HG03565 (cell line): ENCODE data around the gene ARPP21.
"Not testable (repeated sequence)": the region's sequence is repeated elsewhere in the genome, so short reads cannot be mapped to it uniquely, and the experiment has no call there.

Experiments
- ATAC-seq: cut with Tn5 transposase; IDR thresholded peaks from one replicate; pipeline ENCODE4 v1.9.1; 2021; ENCODE audit warnings: mild to moderate bottlenecking, moderate library complexity; ENCODE audit not compliant: unreplicated experiment

ARPP21 gene

DNA sequence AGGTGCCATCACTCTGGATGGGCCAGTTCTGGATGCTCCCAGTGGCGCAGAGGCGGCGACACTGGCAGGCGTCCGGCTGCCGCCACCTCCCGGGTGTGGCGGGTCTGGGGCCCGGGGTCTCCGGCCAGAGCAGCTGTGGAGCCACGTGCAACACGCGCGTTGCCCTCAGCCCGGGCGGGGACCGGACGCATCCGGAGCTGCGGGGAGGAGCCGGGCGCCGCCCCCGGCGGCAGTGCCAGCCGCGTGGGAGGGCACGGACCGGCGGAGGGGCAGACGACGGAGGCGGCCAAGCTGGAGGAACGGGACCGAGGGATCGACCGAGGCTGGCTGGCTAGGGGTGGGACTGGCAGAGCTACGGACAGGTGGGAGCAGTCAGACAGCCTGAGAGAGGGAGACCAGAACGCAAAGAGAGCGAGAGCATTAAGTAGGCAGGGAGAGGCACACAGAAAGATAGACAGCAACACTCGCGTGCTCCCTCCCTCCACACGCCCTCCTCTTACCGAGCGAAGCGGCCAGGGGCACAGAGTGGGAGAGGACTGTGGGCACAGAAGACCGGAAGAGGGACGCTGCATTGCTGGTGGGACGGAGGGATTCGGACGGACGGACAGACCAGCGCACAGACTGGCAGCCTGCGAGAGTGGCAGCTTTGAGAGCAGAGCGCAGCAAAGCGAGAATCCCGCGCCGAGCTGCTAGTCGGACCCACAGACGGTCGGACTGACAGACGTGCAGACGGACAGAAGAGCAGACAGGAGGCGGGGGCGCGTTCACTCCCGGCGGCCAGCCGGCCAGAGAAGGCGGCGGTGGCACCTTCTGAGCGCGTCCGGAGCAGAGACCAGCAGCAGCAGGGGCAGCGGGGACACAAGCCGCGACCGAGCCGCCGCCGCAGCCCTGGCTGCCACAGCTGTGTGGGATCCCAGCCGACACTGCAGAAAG lies at the start of gene ARPP21:
Gene ARPP21 (plus strand): TSS at position 272 of the 933 bp plus-strand sequence. CDS start 42,227 bp downstream, outside the sequence.
- ATAC-seq: no peak

DNA sequence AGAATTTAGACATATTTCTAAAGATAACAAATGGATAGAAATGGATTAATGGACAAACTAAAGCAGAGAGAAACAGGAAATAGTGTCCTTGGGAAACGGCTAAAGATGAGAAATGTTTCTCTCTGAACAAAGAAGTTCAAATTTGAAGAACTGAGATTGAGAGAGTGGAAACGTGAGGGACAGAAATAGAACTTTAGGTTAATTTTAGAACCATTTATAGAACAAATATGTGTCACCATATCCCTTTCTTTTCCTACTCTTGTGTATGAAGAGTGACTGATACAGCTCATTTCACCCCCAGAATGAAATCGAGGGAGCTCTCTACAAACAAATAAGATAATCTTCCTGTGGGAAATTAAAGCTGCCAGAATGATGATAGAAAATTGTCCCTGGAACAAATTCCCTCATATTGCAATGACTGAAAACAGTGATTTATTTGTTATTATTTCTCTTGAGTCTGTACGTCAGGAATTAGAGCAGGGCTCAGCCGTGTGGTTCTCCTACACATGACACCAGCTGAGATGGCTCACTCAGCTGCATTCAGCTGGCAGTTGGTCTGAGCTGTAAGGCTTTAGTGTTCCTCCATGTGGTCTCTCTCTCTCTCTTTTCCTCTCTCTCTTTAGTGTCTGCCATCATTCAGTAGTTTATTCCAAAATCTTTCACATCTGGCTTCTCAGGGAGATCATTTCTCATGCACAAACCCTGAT lies 46.6 kb upstream of the ARPP21 start:
- ATAC-seq: peak; percentile 52

- ATAC-seq: peak; percentile 52
Observed at GRCh38 chr3:35594739-35595138, 44.6 kb upstream of the ARPP21 start.

DNA sequence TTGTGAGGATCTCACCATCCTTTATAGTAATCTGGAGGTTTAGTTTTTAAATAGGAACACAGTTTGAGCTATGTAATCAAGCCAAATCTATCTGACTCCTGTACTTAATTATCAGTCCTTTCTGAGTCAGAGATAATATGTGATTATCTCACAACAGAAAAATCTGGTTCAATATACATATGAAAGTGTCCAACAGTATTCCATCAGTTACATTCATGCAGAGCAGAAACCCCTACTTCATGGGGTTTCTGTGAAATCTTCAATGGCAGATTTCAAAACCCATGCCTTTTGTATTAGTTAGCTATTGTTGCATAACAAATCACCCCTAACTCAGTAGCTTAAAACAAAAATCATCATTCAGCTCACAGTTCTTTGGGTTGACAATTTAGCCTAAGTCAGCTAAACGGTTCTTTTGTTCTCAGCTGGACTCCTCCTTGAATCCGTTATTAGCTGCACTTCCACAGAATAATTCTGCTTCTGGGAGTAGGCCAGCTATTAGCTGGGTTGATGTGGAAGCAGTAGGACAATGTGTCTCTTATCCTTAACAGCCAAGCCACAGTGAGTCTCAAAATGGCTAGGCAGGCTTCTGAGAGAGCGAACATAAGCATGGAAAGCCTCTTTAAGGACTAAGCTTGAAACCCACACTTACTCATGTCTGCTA lies 42.9 kb upstream of the ARPP21 start:
- ATAC-seq: no peak

DNA sequence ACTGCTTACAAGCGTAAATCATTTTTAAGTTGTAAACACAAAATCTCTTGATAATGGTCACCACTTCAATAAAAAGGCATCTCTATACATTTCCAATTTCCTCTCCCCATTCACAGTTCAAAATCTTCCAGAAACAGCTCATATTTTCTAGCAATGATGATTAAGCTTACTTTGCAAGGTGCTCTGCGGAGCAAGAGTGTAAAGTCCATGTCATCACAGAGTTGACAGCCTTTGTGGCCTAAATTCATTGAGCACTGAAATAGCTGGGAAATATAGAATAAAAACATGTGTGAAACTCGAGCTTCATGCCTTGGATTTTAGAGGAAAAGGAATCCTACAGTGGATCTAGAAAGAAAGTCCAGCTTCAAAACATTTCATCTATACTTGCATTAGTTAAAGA lies 41.8 kb upstream of the ARPP21 start:
- no peak for ATAC-seq

DNA sequence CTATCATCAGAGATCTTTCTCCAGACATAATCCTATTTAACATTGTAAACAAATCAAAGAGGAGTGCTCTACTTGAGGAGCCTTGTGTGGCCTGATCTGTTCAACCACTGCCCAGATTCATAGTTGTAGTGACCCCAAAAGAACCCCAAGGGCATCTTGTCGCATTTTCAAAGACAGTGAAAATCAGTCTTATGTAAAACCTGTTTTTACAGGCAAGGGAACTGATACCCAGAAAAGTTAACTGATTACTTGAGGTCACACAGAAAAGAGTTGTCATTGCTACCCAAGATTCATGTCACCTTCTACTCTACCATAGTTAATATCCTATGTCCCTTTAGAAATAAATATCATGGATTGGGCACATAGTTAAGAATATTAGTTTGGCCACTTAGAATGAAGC lies 40.5 kb upstream of the ARPP21 start:
- no peak for ATAC-seq

GRCh38 chr3:35601959-35602358 lies 37.4 kb upstream of the ARPP21 start:
- no peak for ATAC-seq

GRCh38 chr3:35602395-35602936 lies 36.9 kb upstream of the ARPP21 start:
- ATAC-seq: no peak

DNA sequence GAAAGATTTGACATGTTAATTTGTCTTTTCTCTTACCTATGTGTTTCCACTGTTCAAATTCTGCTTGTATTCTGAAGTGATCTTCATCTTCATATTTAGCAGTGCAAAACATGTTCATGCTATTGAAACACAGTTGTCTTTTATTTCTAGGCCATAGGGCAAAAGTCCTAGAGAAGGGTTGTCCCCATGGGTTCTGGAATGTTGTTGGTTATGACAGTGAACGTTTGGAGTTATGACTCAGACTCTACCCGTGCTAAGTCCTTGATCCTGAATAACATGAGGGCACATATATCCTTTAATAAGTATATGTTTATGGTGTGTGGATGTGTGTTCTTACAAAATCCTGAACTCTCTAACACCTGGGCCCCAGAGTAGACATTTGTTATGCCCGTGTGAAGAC lies 23.0 kb upstream of the ARPP21 start:
- no peak for ATAC-seq

DNA sequence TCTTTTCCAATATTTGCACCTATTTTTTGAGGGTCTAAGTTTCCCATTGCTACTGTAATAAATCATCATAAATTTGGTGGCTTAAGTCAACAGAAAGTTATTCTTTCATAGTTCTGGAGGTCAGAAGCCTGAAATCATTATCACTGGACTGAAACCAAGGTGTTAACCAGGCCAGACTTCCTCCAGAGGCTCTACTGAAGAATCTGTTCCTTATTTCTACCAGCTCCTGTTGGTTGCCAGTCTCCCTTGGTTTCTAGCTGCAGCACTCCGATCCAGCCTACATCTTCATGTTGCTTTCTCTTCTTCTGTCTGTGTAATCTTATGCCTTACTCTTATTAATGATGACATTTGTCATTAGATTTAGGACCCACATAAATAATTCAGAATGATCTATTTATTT lies 22.0 kb upstream of the ARPP21 start:
- no peak for ATAC-seq

- not testable (repeated sequence) for ATAC-seq
Observed at GRCh38 chr3:35620238-35620637, 19.1 kb upstream of the ARPP21 start.

- no peak for ATAC-seq
Observed at GRCh38 chr3:35624698-35625097, 14.6 kb upstream of the ARPP21 start.

DNA sequence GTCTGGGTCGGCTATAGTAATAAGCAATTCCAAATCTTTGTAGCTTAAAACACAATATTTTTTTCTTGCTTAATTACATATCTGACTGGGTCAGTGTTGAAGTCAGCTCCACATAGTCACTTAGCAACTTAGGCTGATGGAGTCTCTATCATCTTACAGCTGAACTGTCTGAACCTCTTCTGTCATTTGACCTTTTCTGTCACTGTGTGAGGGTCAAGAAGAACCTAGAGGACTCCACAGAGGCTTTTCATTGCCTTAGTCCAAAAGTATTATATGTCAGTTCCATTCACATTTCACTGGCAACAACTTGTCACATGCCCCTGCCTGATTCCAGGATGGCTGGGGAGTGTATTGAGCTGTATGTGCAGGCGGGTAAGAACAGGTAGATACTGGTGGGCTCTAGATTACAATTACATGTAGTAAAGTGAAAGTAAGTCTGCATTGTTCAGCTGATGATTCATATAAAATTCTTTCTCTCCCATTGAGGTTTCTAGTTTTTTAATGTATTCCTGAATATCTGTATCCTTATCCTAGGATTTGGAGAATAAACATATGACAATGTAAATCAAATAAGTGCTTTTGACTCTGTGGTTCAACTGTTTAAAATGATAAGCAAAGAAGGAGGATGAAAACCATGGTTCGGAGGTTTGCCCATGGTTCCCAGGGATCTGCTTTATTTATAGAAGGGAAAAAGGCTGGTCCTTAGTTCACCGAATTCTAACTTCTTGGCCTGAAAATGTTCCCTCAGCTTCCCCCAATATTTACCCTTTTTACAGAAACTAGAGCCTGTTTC lies 5.8 kb upstream of the ARPP21 start:
- ATAC-seq: no peak

- no peak for ATAC-seq
Observed at GRCh38 chr3:35635407-35635806, 3.9 kb upstream of the ARPP21 start.

DNA sequence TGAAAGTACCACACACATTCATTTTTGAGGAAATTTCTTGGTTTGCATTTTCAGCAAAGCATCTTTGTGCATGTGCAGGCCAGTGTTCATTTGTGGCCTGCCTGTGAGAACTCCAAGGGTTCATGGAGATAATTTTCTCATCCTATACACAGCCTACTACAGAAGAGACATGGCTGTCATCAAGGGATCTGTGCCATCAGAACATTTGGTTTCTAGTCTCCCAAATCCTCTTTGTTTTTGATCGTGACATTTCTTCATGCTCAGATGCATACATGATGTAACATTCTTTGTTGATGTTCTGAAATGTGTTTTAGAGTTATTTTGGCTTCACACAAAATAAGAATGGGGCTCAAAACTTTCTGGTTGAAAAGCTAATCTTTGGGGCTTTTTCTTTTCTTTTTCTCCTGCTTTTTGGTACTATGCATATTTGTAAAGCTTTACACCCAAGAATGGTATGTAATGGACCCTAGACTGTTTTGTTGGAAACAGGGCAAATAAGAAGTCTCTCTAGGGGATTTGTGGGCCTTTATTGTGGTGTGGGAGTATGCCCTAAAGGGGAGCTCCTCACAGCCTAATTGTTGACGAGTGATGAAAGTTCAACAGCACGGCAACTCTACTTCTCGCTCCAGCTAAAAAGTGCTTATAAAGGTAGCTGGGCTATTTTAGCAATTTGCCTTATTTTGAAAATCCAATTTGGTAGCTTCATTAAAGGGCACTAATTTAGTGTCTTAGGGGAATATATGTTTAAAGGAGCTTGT lies 3.2 kb upstream of the ARPP21 start:
- ATAC-seq: no peak

DNA sequence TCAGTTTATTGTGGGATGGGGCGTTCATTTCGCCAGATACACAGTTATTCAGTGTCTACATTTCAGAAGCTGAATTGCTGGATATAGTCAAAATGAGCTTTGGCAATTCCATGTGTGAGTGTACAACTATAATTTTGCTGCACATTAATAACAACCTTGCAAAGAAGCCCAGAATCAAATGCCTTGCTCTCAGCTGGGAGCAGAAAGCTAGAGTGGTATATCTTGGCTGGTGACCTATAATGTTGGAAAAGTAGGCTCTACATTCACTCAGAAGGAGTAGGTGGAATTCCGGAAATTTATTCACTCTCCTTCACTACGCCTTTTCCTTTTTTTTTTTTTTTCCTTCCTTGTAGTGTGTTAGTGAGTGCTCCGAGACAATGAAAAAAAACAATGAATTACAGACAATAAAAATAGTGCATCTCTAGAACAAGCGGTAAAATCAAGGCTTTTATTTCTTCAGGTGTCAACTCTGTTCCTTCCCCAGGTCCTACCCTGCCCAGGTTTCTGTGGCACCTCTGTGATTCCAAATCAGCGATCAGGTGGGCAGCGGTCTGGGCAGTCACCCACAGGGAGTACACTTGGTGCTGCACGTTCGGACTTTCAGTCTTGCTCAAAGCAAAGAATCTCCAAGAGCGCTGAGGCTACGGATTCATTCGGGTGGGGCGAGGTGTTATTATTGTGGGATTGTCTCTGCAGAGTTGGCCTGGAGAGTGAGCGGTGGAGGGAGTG lies 910 bp upstream of the ARPP21 start:
- ATAC-seq: no peak

- ATAC-seq: no peak
Observed at GRCh38 chr3:35638980-35639253, 408 bp upstream of the ARPP21 start.

DNA sequence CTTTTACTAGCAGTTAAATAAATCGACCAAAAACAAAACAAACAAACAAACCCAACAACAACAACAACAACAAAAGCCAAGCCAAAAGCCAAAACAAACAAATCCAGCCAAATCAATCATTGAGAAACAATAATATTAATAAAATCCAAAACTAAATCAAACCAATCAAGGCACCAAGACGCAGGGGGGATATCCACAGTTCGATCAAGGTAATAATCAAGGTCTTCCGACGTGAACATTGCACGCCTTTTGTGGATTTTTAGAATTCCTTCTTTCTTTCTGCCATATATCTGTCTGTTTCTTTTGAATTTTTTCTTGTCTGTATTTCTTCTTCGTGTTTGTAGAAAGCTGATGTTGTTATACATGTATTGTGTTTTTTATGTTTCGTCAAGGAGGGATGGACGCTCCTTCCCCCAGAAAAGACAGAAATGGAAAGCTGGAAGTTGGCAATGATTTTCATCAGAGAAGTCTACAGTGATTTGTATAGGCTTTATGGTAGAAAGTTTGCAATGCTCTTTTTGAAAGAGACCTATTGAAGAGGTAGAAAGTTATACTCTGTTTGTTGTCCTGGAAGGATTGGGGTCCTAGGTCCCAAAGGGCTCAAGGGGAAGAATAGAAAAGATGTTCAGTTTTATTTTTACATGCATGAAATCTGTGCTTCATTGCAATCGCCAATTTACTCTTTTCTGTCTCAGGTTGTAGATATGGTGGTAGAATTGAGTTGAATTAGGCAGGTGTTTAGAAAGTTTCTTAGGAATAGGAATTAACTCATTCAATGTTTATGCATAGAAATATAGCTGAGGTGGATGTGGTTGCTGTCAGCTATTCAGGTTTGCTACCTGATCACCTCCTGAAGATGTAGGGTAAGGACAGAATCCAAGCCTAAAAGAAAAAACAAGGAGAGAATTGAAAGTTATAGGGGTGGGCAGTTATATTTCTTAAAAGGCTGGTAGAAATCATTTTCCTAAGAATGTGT lies 1.2 kb downstream of the ARPP21 start:
- ATAC-seq: no peak
